PC-9 (cell line): ENCODE data around the gene CCDC174. TPM values are rescaled to one million over a fixed set of nuclear protein-coding genes. Genes with fewer than 3 reads are reported as not detected.

Source experiments
- BruUV-seq: library from RNA; stranded (reverse); fragments of 400-500 nt; replicated peaks from 2 replicates; lab custom pipeline; 2021; lab: Mats Ljungman, UMichigan
- CTCF ChIA-PET: fragments of 300-600 bp; sonication (Branson Sonifier 250); formaldehyde crosslinking; loops from one replicate; lab custom pipeline; 2022; ENCODE audit warnings: antibody characterized with exemption; lab: Charles Lee
- POLR2A ChIA-PET: fragments of 300-600 bp; sonication (Branson Sonifier 250); formaldehyde crosslinking; loops from one replicate; lab custom pipeline; 2022; ENCODE audit warnings: antibody characterized with exemption; ENCODE audit not compliant: unreplicated experiment; lab: Charles Lee
- DNase-seq, 2 experiments: peaks; one replicate each; pipeline versions ENCODE4 v3.0.0 to v3.0.0-alpha.2; 2015 to 2022; ENCODE audit warnings: mixed read lengths in 1 of 2
- H2AFZ ChIP-seq: fragments of 200-600 bp; sonication (generic); 2 replicates; pipeline ENCODE4 v1.8.1; 2017; ENCODE audit warnings: antibody characterized with exemption
- H3F3A ChIP-seq: fragments of 200-600 bp; sonication (generic); 2 replicates; pipeline ENCODE4 v1.8.1; 2017; ENCODE audit warnings: antibody characterized with exemption, mild to moderate bottlenecking, low read depth; ENCODE audit not compliant: insufficient read depth
- H3K27ac ChIP-seq: fragments of 200-600 bp; sonication (generic); 2 replicates; pipeline ENCODE4 v1.6.1; 2016; ENCODE audit warnings: mixed run types
- H3K27me3 ChIP-seq: fragments of 200-600 bp; sonication (generic); 2 replicates; pipeline ENCODE4 v1.6.1; 2016; ENCODE audit warnings: low read depth, mixed run types; ENCODE audit not compliant: insufficient read depth
- H3K36me3 ChIP-seq: fragments of 200-600 bp; sonication (generic); 2 replicates; pipeline ENCODE4 v1.6.1; 2016; ENCODE audit warnings: low read depth, mixed run types
- H3K4me1 ChIP-seq: fragments of 200-600 bp; sonication (generic); replicated peaks from 2 replicates; pipeline ENCODE4 v1.6.1; 2016; ENCODE audit warnings: mixed run types; ENCODE audit not compliant: insufficient read depth
- H3K4me2 ChIP-seq: fragments of 200-600 bp; sonication (generic); 2 replicates; pipeline ENCODE4 v1.6.1; 2017; ENCODE audit warnings: mixed run types
- H3K4me3 ChIP-seq: fragments of 200-600 bp; sonication (generic); 2 replicates; pipeline ENCODE4 v1.6.1; 2016; ENCODE audit warnings: mixed run types
- H3K79me2 ChIP-seq: fragments of 200-600 bp; sonication (generic); 2 replicates; pipeline ENCODE4 v1.6.1; 2017; ENCODE audit warnings: low read depth, mixed run types
- H3K9me2 ChIP-seq: fragments of 200-600 bp; sonication (generic); 2 replicates; pipeline ENCODE4 v1.8.1; 2017; ENCODE audit warnings: mild to moderate bottlenecking; ENCODE audit not compliant: insufficient read depth
- H3K9me3 ChIP-seq: fragments of 200-600 bp; sonication (generic); 2 replicates; pipeline ENCODE4 v1.8.1; 2016; ENCODE audit warnings: low read depth; ENCODE audit not compliant: insufficient read depth
- H4K20me1 ChIP-seq: fragments of 200-600 bp; sonication (generic); 2 replicates; pipeline ENCODE4 v1.8.1; 2017; ENCODE audit not compliant: insufficient read depth
- EZH2 ChIP-seq: fragments of 200-600 bp; sonication (generic); IDR thresholded peaks from 2 replicates; pipeline ENCODE4 v1.8.0; 2017; ENCODE audit warnings: antibody characterized with exemption, low read depth
- intact Hi-C: fragments of 100-400 bp; cut with micrococcal nuclease; formaldehyde crosslinking; loops from one replicate; pipeline ENCODE4 v1.10.0; 2022; ENCODE audit not compliant: unreplicated experiment
- total RNA-seq: library from RNA; stranded (reverse); gene quantifications from 2 replicates; pipeline ENCODE4 v1.2.3, GENCODE V29; 2021
- TF ChIP-seq, protein P1 (sequence below): fragments of 200-600 bp; sonication (generic); conservative IDR thresholded peaks from 2 replicates; pipeline ENCODE4 v1.6.1; 2017; ENCODE audit warnings: mixed run types, antibody characterized with exemption, mild to moderate bottlenecking, moderate library complexity

CCDC174 gene
- total RNA-seq, 1 experiment from 2014 or later: 14.7 TPM

DNA sequence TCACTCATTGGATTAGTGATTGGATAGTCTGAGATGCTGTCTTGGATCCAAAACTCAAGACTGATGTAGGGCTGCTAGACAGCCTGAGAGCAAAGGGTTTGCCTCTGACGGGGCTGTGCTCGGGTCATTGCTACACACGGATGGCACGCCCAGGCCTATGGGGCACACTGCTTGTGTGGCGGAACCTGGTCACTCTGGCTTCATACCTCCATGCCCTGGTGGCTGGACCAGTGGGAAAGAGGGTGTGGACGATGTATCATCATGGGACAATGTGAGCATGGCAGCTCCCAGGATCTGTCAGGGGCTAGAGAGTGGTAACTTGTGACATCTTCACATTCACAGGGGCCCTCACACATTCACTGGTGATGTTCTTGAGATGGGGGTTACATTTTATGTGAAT, 18.1 kb upstream of the CCDC174 start:
- ChIA-PET POLR2A (no interaction called here), CTCF (no interaction called here)
- DNase-seq: no peak
- H3K27me3 ChIP-seq: peaks cover 17% of the 10 kb centered on the region; the same call in 1 of the 2 replicates
- H3K4me2 ChIP-seq: no peak overlapping the region
- H3F3A ChIP-seq: no peaks in the 10 kb centered on the region
- H4K20me1 ChIP-seq: no peaks in the 10 kb centered on the region
- no peaks in the 10 kb centered on the region for H3K36me3 ChIP-seq
- intact Hi-C loops: loop anchor here (1.0 kb wide), 1 partner anchor 288 kb away; no protein-coding TSS in a partner anchor
- H3K4me3 ChIP-seq: no peak overlapping the region
- no peaks in the 10 kb centered on the region for H3K9me2 ChIP-seq
- H3K27ac ChIP-seq: no peak overlapping the region
- H2AFZ ChIP-seq: no peak overlapping the region
- no peaks in the 10 kb centered on the region for H3K9me3 ChIP-seq
- BruUV-seq: no TSS peak
- H3K79me2 ChIP-seq: no peaks in the 10 kb centered on the region
- TF ChIP-seq, protein P1, sequence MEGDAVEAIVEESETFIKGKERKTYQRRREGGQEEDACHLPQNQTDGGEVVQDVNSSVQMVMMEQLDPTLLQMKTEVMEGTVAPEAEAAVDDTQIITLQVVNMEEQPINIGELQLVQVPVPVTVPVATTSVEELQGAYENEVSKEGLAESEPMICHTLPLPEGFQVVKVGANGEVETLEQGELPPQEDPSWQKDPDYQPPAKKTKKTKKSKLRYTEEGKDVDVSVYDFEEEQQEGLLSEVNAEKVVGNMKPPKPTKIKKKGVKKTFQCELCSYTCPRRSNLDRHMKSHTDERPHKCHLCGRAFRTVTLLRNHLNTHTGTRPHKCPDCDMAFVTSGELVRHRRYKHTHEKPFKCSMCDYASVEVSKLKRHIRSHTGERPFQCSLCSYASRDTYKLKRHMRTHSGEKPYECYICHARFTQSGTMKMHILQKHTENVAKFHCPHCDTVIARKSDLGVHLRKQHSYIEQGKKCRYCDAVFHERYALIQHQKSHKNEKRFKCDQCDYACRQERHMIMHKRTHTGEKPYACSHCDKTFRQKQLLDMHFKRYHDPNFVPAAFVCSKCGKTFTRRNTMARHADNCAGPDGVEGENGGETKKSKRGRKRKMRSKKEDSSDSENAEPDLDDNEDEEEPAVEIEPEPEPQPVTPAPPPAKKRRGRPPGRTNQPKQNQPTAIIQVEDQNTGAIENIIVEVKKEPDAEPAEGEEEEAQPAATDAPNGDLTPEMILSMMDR: no peak
- 0 out of 2 replicates have a peak, but pooled peaks cover 5% of the 10 kb centered on the region for H3K4me1 ChIP-seq

DNA sequence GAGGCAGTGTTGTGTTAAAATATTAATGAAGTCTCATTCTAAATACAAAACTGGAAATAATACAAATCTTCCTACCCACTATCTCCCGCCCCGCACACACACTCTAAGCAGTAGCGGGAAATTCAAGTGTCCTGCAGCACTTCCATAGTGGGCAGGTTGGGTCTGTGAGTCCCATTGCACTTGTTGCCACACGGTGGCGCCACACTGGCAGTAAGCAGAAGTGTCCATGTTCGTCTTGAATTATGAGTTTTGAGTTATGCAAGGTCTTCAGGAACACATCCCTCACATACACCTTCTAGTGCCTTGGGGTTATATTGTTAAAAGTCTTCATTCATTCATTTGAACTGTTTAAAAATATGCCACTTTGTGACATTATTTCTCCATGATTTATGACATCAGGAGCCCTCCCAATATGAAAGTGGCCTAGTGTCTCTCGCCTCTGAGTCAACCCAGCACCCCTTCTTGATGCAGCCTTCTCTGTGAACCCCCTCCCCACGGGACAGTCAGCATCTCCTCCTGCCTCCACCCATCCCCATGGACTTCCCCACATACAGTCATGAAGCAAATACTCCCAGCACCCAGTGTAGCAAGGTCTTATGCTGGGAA, 17.6 kb upstream of the CCDC174 start:
- TF ChIP-seq, protein P1: peak; percentile 81
- no peak for TF ChIP-seq EZH2
- POLR2A ChIA-PET: no interaction called here
- no peaks in the 10 kb centered on the region for H3K36me3 ChIP-seq
- DNase-seq: peak; percentile 32 to 39
- H3K9me3 ChIP-seq: no peaks in the 10 kb centered on the region
- H2AFZ ChIP-seq: no peak overlapping the region
- H3K9me2 ChIP-seq: no peaks in the 10 kb centered on the region
- H4K20me1 ChIP-seq: no peaks in the 10 kb centered on the region
- H3K27ac ChIP-seq: no peak overlapping the region
- no peaks in the 10 kb centered on the region for H3F3A ChIP-seq
- no peak overlapping the region for H3K4me2 ChIP-seq
- intact Hi-C loops: loop anchor here (1.0 kb wide), 1 partner anchor 287 kb away; no protein-coding TSS in a partner anchor
- H3K4me3 ChIP-seq: no peak overlapping the region
- BruUV-seq: no TSS peak
- H3K4me1 ChIP-seq: 0 out of 2 replicates have a peak, but pooled peaks cover 5% of the 10 kb centered on the region
- H3K27me3 ChIP-seq: peaks cover 17% of the 10 kb centered on the region; the same call in 1 of the 2 replicates
- no peaks in the 10 kb centered on the region for H3K79me2 ChIP-seq
- CTCF ChIA-PET: no interaction called here

DNA sequence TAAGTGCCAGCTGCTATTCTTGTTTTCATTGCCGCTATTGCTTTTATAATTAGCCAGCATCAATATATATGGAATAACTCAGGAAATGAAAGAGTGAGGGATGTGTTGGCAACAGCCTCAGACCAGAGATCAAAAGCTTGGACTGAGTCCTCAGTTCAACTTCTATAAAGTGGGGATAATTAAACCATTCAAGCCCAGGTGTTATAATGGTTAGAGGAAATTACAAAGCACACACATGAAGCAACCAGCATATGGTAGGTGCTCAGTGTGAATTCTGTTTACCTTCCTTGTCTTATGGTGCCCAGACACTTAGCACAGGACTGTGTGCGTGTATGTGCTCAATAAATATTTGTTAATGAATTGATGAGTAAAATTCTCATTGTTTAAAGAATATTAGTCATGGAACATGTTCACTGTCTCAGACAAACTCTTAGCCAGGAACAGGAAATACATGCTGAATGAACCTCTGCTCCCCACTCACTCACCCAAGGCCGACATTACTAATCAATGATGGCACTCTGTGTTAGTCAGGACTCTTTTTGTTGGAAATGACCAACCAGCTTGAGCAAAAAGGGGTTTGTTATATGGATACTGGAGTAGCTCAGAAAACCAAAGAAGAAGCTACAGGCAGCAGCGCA, 16.7 kb upstream of the CCDC174 start:
- Histone ChIP-seq H3K27me3 (peaks cover 17% of the 10 kb centered on the region; the same call in 1 of the 2 replicates), H3K79me2 (no peaks in the 10 kb centered on the region), H3K4me2 (no peak overlapping the region), H3K9me3 (no peaks in the 10 kb centered on the region), H4K20me1 (no peaks in the 10 kb centered on the region), H2AFZ (no peak overlapping the region), H3K27ac (no peak overlapping the region), H3K4me1 (0 out of 2 replicates have a peak, but pooled peaks cover 5% of the 10 kb centered on the region), H3F3A (no peaks in the 10 kb centered on the region), H3K36me3 (no peaks in the 10 kb centered on the region), H3K9me2 (no peaks in the 10 kb centered on the region), H3K4me3 (no peak overlapping the region)
- intact Hi-C loops: no loop called here
- BruUV-seq: no TSS peak
- TF ChIP-seq, protein P1: no peak
- no peak for TF ChIP-seq EZH2
- ChIA-PET CTCF (no interaction called here), POLR2A (no interaction called here)
- DNase-seq: no peak
